HuH-7 (cell line): ENCODE results near the gene IFRD2.
"Not testable (repeated sequence)": the region's sequence is repeated elsewhere in the genome, so short reads cannot be mapped to it uniquely, and the experiment has no call there.

ENCODE experiments used
- DNase-seq: peaks from one replicate; pipeline ENCODE4 v3.0.0; 2011; ENCODE audit warnings: low spot score

Gene IFRD2

GRCh38 chr3:50299929-50300680 lies 7.9 kb upstream of the IFRD2 start:
- DNase-seq: no peak

DNA sequence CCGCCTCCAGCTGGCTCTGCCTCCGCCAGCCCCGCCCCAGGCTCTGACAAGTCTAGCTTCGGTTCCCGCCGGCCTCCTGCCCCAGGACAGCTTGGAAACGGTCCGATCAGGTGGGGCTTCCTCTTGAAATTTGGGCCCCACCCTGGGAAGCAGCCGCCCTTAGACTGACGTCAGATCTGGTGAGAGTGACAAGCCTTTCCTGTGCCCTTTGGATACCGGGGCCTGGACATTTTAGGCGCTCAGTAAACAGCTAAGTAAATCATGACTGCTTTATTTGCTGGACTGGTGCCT lies 7.4 kb upstream of the IFRD2 start:
- no peak for DNase-seq

GRCh38 chr3:50298836-50299637 lies 6.8 kb upstream of the IFRD2 start, which contains the start of the genes HYAL3 and NAA80:
Gene HYAL3 (minus strand): TSS chr3:50299405. CDS start chr3:50295602, 3,803 bp downstream.
Gene NAA80 (minus strand): TSS chr3:50299405. CDS start chr3:50297463, 1,942 bp downstream.
- DNase-seq: peak; percentile 98

- DNase-seq: peak; percentile 49
Observed at GRCh38 chr3:50297896-50298725, 5.9 kb upstream of the IFRD2 start.

DNA sequence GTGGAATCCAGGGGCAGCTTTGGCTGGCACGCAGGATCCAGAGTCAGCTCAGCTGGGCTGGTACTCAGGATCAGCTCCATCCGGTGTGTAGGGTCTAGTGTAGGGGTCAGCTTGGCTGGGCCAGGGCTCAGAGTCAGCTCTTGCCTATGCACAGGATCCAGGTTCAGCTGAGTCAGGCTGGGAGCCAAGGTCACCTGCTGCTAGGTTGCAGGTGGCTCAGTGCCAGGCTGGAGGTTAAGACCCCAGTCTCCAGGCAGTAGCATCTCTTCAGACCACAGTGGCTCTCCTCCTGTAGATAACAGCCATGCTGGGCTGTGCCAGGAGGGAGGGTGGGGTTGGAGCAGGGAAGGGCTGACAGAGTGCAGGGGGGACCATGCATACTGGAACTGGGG lies 5.2 kb upstream of the IFRD2 start:
- DNase-seq: no peak

- DNase-seq: no peak
Observed at GRCh38 chr3:50296721-50297383, 4.6 kb upstream of the IFRD2 start.

GRCh38 chr3:50295553-50296431 lies 3.6 kb upstream of the IFRD2 start:
- DNase-seq: no peak

DNA sequence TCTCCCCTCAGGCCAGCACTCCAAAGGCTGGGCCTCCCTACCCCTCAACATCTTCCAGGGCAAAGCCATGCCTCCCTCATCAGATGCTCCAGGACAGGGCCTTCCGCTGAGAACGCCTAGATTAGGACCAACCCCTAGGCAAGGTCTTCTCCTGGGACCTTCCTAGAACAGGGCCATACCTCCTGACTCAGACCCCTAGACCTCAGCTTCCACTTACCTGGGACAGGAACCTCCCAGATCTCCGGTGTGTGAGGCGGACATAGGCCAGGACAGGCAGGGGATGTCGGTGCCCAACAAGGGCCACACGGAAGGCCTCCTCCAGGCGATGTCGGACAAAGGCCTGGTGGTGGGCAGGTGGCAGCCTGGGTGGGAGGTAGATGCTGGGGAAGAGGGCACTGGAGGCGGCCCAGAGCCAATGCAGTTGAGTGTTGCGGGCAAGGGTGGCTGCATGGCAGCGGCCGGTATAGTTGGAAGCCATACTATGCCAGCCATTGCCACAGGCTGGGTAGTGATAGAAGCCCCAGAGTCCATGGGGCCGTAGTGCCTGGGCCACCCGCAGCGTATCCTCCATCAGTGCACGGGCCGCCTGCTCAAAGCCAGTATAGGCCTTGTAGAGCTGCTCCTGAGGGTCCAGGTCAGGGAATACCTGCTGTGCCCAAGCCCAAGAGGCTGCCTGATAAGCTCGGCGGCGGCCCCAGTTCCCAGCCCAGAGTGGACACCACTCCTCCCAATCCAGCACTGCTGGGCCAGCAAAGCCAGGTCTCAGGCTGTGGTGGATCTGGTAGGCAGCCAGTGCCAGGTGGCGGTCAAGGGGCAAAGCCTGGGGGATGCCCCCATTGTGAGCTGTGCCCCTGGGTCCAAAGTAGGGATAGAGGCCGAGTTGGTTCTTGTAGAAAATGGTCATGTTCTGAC lies 2.5 kb upstream of the IFRD2 start:
- DNase-seq: no peak

DNA sequence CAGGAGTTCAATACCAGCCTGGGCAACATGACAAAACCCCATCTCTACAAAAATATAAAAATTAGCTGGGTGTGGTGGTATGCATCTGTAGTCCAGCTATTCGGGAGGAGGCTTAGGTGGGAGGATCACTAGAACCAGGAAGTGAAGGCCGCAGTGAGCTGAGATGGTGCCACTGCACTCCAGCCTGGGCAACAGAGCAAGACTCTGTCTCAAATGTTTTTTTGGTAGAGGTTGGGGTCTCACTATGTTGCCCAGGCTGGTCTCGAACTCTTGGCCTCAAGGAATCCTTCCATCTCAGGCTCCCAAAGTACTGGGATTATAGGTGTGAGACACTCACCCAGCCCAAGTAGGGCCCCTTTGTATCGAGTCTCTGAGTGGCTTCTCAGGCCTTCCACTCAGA lies 1.9 kb upstream of the IFRD2 start:
- DNase-seq: no peak

DNA sequence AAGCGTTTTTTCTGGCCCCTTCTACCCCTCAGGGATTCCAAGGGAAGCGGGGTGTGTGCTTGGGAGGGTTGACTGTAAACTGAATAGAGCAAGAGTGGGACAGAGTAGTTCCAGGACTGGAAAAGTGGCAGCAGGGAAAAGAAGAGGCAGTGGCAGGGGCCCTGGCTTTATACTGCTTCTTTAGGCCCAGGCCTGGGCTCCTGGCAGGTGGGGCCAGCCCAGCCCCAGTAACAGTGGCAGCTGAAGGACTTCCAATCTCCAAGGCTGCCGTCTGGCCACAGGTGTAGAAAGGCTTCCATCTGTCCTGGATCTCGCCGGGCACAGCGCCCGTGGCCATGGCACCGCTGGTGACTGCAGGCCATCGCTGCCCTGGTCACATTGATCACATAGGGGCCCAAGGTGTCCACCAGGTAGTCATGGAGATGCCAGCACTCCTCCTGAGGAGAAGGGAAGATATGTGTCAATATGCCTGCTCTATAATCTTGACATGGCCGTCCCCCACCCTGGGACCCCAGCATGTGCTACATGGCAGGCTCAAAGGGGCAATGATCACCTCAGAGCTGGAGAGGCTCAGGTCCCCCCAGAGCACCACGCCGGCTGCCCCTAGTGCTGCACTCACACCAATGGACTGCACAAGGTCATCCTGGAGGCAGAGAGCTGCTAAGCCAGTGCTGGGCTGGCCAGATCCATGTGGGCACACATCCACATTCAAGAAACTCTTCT lies 1.0 kb upstream of the IFRD2 start:
- no peak for DNase-seq

DNA sequence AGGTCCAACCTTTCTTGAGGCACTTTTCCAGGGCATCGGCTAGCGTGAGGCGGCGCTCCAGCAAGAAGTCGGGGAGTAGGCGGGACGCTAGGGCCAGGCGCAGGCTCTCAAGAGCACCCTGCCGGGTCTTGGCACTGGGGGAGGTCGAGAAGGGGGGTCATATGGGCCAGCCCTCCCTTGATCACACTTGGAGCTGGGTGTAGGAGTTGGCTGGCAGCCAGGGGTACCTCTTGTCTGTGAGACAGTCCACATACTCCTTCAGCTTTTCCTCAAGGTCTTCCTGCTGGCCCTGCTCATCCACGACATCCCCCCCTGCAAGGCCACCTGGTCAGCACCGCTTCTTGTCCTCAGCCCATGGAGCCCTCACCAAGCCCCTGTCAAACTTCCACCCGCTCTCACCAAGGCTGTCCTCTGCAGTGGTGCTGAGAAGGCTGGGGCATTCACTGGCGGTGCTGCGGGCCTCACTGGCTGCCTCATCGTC lies 2.0 kb downstream of the IFRD2 start:
- no peak for DNase-seq

GRCh38 chr3:50289130-50289529 lies 3.1 kb downstream of the IFRD2 start:
- no peak for DNase-seq

GRCh38 chr3:50288387-50289007 lies 3.7 kb downstream of the IFRD2 start:
- no peak for DNase-seq

DNA sequence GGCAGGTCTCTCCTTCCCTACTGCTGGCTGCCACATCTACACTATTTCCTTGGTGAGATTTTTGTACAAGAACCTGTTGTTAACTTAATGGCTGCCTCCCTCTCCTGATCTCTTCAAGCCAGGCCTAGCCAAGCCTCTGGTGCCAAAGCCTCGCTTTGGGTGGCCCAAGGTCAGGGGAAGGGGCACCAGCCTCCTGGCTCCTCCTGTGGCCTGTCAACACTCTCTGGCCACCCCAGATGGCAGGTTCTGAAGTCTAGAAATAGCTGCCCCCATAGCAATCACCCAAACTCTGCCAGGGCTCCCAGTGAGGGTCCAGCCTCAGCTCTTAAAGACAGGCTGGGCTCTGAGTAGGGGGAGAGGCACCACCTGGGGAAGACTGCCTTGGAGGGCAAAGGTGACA lies 5.0 kb downstream of the IFRD2 start:
- no peak for DNase-seq

DNA sequence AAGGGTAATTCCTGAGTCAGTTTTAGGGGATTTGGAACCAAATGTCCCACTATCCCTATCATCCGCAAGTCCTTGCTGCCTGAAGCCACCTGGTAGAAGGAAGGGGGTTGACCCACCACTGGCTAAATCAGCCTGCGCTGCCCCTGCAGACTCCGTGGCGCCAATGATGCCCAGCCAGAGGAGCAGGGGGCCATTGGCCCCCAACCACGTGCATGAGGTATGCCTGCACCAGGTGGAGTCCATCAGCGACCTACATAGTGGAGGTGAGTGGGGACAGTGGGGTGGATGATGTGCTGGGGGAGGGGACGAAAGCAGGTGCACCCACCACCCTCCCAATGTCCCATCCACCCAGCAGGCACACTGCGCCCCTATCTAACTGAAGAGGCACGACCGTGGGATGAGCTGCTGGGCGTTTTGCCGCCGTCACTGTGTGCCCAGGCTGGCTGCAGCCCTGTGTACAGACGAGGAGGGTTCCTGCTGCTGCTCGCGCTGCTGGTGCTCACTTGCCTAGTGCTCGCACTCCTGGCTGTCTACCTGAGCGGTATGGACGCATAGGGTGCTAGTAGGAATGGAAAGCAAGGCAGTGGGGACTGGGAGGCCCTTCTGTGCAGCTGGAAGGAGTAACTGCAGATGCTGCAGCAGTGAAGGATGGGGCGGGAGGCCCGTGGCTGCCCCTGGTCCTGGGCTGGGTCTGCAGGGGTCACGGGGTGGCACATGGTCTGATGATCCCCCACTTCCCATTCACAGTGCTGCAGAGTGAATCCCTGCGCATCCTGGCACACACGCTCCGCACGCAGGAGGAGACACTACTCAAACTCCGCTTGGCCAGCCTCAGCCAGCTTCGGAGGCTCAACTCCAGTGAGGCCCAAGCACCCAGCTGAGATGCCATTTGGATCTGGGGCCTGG lies 5.7 kb downstream of the IFRD2 start:
- DNase-seq: no peak

- not testable (repeated sequence) for DNase-seq
Observed at GRCh38 chr3:50284121-50284520, 8.1 kb downstream of the IFRD2 start.

DNA sequence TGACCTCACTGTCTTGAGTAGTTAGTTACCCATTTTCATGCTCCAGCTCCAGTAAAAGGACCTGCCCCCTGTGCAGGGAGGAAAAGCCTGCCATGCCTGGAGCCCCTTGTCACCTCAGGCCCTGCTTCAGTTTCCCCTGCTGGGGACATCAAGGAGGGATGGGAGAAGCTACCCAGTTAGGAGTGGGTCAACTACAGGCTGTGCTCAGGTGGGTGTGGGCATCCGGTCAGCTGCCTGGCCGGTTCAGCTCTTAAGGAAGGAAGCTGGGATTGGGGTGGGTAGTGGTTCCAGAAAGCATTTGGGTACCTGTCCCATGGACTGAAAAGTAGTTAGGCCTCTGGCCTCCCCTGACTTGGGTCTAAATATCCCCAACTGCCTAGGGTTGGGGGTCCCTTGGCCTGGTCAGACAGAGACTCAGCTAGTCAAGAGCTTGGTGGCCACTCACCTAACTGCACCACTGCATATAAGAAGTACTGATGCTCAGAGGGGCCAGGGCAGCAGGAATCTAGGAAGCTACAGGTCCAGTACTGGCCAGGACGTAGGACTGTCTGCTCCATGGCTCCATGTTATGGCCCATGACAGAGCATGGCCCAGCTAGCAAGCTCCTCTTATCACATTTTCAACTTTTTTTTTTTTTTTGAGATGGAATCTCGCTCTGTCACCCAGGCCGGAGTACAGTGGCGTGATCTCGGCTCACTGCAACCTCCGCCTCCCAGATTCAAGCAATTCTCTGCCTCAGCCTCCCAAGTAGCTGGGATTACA lies 12.8 kb downstream of the IFRD2 start:
- no peak for DNase-seq
